Dedifferentiated amniotic fluid mesenchymal stem cell (primary cell): ENCODE measurements around the gene TBC1D5.
A peak's percentile ranks its signal among the peaks of the same experiment; 100 is the strongest.

Source experiments
- DNase-seq: peaks from one replicate; pipeline ENCODE4 v3.0.0-alpha.2; 2016; ENCODE audit errors: extremely low spot score

Gene TBC1D5

DNA sequence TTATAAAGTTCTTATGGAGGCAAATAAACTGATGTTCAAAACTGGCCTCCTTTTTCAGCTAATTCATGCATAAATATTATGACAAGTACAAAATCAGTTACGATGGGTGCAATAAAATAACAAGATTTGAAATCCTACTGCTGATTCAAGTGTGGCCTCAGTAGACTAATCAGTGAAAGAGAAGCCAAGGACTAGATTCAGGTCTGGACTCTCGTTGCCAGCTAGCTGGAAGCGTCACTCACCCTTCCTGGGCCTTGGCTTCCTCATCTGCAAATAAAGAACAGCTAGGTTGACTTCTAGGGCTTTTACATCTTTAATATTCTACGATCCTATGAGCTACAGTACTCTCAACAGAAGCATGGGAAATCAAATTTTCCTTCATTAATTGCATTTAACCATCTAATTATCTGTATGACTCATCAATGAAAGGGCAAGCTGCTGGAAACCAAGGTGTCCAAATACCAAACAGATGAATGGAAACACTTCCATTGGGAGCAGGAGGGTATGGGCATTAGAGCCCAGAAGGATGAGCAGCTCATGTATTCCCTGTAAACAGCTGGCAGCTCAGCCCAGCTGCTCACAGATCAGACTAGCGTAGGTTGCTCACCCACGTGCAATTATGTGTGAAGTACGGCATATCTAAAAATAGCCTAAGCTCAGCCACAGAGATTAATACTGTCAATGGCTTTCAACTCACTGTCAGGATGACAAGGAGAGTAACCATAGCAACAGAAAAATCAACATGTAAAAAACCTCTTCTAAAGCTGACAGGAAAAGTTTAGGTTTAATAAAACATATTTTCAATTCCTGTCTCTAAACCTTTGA, 562.8 kb downstream of the TBC1D5 start:
- no peak for DNase-seq

DNA sequence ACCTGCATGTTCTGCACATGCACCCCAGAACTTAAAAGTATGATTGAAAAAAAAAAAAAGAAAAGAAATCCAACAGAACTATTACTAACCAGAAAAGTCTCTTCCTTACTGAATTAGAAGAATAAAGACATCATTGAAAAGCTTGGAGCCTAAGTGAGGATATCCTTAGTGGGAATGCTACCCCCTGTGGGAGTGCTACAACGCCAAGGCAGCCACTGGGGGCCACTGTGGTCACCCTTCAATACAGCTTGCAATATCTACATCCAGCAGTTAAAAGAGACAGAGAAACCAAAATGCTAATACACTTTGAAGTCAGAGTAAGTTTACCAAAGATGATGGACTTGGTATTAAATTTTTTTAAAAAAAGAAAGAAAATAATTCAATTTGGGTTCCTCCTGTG, 565.7 kb downstream of the TBC1D5 start:
- DNase-seq: no peak

DNA sequence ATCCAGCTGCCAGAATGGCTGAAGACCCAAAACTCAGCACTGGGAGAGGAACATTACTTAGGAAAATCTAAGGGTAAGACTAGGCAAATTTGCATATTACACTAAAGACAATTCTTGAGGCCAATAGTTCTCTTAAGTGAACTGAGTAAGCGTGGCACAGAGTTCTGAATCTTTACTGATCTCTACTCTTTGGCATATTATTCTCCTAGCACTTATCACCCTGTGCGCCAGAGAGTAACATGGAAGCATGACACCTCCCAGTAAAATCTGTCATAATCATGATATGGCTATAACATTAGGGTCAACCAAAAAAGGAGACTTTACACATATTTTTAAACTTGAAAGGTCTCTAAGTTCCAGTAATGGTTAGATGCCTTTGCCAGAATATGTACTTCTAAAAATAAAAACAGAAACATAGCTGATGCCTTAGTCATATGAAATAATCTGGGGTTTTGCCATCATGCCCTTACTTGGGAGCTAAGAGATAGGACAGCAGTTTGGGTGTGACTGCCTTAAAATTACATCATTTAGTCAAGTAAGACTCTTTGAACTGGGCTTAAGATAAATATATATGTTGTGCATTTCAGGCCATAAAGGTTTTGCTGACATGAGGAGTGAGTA, 567.1 kb downstream of the TBC1D5 start:
- DNase-seq: peak; percentile 74

DNA sequence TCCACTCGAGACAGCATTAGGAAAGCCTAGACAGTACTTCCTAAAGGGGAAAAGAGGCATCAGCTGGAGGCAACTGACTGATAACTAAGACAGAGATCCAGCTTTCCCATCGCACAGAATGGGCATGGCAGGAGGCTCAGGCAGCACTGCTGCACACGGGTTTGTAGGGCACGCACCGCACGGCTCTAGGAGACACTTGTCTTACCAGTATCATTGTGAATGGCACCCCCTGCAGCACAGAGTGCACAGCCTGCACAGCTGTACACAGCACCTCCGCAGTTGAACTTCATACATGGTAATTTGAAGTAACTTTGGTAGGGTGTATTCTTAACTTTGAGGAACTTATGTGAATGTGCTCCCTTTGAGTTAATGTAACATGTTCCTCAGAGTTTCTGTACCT, 576.1 kb downstream of the TBC1D5 start:
- no peak for DNase-seq

DNA sequence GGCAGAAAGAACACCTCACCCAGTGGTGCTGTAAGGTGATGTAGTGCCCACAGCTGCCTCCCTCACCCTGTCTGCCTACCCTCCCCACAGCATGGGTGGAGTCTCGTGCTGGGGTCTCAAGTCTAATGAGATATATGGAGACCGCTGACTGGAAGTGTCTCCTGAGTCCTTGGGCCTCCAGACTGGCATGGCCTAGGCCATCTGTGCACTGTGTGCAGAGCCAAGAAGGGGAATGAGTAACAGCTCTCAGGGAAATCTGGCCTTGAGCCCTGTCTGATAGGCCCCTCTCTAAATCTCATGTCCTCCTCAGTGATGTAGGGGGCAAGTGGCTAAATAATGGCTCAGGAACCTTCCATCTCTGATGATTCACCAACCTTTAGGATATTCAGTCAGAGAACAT, 580.3 kb downstream of the TBC1D5 start:
- no peak for DNase-seq

DNA sequence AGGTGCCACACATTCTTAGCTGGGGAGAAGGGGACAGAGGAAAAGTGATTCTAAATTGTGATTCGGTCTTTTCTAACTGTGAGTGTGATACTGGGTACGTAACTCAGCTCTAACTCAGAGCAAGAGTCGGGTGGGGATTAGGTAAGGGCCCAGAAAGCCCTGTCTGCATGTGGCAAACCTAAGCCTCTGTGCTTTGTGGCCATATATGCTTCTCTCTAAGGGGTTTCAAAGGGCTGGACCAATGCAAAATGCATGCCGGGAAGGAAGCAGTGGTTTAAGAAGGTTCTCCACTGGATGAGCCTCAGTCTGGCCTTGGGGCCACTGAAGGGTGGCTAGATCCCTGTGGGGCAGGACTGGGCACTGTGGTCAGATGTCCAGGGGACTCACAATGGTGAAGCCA, 581.8 kb downstream of the TBC1D5 start:
- DNase-seq: no peak

DNA sequence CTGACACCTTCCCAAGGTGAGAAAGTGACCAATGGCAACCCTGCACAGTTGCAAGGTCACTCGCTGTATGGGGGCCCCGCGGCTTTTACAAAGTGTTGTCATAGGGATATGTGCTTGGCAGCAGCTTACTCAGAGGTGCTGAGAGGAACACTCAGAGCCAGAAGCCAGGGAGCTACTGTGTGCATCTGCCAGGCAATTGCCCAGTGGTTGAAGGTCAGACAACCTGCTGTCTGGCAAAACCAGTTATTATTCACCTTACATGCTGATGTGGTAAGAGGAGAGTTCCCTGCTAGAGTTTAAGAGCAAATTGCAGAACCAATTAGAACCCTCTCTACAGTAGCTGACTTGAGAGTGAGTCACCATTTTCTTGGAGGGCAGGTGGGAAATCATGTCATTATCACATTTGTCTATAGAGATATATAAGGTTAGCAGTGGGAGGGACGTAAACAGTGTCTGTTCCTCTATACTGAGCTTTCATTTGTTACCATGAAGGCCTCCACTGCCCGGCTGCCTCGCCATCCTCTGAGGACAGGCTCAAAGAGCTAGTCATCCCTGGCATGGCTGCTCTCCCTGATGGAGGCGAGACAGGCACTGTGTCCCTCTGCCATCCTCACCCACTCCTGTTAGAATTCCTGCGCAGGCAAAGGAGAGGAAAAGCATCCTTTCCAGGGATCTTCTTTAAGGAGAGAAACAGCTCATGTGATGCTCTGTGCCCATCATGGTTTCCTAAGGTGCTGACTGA, 583.3 kb downstream of the TBC1D5 start:
- no peak for DNase-seq

DNA sequence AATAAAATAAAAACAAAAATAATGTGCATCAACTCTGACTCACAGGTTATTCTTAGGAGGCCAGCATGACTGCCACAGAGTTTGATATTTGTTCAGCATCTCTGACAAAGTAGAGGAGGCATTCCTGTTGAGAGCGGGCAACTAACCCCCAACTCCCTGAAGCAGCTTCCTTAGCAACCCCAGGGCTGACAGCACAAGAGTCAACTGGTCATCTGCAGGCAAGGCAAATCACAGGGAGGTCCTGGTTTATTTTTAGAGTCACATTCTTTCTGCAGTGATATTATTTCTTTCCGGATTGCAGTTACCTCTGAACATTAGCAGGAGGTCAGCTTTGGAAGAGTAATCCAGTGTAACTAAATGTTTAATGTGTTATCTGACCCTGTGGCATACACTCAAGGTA, 584.7 kb downstream of the TBC1D5 start:
- DNase-seq: no peak

DNA sequence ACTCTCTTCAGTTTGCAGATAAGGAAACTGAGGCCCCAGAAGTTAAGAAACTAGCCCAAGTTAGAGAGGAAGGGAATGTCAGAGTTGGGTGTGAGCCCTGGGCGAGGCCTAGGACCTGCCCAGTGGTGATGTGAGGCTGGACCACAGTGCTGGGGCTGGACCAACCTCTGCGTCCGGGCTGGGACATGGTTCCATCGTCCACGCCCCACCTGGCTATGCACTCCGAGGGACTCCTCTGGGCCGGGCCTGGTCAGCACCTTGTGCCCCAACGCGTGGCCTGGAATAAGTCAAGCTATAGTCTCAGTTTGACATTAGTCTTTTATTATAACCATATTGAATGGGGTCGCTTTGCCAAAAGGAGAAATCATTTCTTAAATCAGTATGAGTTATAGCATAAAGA, 585.6 kb downstream of the TBC1D5 start:
- DNase-seq: no peak

DNA sequence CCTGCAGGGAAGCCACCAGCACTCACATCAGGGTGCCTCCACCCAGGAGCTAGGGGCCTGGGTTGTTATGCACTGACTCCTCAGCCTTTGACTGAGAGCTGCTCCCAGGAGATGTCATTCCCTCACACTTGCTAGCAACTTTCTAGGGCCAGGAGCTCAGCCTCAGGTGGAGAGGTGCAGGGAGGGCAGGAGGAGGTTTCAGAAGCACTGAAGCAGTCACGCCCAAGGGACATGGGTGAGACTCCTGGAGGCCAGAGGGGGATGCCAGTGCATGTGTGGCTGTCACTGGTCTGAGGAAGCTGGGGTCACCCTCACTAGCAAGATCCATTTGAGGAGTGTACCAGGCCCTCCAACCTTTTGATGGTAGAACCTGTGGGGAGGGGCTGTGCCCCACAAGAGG, 586.5 kb downstream of the TBC1D5 start:
- no peak for DNase-seq

DNA sequence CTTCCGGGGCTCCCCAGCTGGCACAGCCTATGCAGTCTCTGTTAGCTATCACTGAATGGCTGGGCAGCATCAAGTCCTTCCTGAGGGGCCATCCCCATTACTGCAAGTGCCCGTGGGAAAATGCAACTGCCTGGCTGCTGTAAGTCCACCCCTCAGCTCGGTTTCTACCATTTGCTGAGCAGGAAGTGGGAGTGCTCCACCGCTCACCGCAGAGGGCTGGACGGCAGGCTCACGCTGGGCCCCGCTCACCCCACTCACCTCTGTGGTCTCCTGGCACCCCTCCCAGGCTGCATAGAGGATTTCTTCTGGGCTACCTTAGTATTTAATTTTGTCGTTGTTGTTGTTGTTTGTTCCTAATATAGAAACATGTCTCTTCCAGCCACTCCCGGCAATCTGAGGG, 587.5 kb downstream of the TBC1D5 start:
- no peak for DNase-seq

DNA sequence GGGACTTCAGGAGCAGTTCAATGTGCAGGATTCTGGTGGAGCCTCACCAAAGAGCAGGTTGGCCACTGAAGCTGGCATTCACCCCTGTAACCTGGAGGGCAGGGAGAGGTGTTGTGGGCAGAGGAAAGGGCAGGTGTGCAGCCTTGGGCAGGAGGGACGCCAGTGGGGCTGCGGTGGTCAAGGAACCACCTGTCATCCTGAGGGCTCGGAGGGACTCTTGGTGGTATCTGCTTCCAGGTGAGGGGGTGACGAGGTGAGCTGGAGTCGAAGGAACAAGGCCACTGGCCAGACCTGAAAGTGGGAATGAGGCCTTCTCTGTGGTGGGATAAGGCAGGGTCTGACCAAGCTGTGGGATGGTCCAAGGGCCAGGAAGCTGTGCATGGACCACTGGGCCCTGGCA, 588.2 kb downstream of the TBC1D5 start:
- DNase-seq: no peak

DNA sequence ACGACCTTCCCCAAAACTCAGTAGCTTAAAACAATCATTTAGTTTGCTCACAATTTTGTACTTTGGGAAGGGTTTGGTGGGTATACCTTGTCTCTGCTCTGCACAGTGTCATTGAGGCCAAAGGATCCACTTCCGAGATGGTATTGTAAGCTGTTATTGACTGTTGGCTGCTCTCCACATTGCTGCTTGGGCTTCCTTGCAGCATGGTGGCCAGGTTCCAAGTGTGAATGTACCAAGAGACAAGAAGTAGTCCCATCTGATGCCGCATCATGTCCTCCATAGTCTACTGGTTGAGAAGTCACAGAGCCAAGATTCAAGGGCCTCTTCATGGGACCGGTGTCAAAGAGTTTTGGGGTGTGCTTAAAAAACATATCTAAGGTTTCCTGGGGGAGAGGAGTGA, 589.2 kb downstream of the TBC1D5 start:
- no peak for DNase-seq

DNA sequence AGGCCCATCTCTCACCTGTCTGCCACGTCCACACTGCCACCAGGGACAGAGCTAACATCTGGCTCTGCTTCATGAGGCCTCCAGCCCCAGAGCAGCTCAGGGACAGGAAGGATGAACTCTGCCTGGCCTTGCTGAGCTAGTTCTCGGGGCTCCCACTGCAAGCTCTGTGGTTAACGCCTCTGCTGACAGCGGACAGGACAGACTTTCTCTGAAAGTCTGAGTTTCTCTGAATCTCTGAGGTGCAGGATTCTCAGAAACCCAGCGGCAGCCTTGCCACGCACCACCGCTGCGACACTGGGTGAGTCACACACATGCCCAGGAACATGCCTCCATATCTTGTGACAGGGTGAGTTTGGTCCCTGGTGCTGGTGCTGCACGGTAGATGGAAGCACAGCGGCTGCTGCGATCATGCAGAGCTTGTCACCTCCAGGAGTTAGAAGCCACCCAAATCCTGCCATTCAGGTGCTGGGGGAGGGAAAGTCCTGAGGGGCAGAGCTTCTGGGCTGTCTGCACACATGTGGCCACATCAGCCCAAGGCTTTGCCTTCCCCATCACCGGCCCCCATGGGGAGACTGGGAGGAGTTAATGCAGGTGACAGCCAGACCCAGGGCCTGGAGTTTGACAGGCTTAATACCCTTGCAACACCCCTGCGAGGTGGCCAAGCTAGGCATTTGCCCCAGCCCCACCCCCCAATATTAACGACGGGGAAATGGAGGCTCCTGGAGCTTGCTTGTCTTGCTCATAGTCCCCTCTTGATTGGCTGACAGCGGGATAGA, 590.6 kb downstream of the TBC1D5 start:
- no peak for DNase-seq

DNA sequence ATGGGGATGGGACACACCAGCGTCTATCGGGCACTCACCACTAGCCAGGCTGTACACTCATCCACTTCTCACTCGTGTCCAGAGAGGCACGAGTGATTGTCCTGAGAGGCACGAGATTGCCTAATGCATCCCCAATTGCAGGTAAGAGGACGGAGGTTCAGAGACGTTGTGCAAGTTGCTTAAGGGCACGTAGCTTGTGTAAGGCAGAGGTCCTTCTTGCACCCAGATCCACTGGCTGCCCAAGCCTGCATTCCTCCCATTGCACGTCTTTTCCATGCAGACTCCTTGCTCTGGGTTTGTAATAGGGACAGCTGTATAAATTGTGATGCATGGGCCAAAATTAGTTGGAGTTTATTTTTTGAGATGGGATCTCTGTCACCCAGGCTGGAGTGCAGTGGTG, 593.4 kb downstream of the TBC1D5 start:
- no peak for DNase-seq

DNA sequence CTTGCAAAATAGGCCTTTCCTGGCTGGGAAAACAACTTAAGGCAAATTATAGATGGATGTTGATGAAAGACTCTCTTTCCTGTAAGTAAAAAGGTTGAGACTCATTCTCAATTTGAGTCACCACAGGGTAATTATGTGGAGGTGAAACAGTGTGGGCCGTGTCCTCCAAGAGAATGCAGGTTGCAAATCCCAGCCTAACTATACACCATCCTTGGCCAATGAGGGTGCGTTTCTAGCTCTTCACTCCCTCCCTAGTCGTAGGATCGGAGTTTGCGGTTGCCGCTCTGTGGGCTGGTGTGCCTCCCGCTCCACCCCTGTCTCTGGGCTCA, 597.8 kb downstream of the TBC1D5 start:
- DNase-seq: no peak

DNA sequence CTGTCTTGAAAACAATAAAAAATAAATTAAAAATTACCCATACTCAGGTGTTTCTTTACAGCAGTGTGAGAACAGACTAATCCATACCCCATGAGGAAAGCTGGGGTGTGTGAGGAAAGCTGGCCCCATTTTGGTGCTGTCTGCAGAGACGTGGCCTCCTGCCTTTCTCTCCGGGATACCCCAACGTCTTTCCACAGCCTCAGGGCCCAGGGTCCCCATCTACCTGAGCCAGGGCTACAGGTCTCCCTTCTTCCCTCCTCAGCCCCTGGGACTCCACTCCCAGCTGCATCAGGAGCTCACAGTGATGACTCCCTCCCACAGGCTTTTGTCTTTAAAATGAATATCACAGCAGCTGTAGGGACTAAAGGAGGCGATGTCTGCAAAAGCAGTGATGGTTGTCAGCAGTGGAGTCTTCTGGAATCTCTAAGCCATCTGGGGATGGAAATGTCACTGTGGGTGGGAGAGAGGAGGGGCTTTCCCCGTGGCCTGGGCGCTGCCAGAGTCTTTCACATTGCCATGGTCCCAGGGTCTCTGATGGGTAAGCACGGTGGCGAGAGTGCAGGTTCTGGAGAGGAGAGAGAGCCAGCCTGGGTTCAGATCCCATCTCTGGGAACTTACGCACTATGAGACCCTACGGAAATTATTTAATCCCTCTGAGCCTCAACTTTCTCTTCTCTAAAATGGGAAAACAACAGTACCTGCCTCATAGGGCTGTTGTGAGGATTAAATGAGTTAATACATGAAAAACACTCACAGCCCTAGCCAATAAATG, 598.4 kb downstream of the TBC1D5 start:
- DNase-seq: no peak

DNA sequence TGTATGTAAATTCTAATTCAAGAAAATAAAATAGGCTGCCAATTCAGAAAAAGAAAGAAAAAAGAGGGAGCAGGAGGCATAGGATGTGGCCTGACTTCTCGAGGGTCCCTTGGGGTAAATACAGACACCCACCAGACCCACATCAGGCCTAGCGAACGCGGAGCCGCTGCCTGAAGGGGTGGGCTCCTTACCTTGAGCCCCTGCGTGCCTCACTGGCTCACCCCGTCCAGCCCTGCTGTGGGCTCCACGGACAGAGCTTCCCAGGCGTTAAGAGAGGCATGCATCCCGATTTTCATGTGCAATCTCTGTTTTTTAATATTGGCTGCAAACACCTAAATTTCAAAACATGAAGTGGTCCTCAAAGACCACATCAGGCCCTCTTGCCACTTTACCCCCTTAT, 599.9 kb downstream of the TBC1D5 start:
- DNase-seq: no peak

DNA sequence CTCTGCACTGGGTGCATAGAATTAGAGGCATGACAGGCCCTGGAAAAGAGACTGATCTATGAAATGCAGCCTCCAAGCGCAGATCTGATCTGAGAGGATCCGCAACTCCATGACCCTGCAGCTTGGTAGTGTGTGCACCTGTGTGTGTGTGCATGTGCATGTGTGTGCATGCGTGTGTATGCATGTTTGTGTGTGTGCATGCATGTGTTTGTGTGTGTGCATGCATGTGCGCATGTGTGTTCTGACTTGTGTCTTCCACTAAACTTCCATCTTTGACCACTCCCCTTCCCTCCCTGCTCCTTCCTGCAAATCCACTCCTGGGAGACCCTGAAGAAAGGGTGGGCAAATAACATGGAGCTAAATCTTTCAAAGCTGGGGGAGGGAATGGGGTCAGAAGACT, 600.7 kb downstream of the TBC1D5 start:
- DNase-seq: no peak

DNA sequence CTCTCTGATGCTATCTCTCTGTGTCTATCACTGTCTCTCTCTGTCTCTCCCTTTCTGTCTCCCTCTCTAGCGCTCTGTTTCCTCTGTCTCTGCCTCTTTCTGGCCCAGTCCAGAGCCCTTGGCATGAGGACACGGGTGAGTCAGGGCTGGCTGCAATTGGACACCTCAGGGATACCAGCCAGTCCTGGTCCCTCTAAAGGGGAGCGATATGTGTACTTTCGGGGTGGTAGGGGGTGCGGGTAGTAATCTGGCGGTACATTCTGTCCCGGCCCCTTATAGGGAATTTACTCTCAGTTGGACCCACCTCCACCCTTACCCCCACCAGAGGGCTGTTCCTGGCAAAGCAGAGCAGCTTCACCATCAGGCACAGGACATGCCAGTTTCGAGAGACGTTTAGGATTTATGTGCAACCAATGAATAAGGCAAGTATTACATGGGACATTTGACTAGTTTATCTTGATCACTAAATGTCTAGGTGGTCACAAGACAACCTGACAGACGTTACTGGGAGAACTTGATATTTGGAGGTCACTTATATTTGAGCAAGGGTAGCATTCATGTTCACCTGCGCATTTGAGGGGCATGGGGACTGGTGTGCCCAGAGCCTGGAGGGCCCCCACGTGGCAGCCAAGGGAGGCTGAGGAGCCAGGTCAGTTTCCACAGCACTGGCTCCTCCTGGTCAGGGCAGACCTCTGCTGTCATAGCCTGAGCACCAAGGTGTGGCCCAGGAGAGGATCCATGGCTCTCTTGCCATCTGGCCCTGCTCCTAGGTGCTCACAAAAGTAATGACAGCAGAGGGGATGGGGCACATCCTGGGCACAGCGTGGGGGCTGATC, 601.5 kb downstream of the TBC1D5 start:
- no peak for DNase-seq
